Mesenchymal stem cell (in vitro differentiated cells and primary cell): ENCODE data around the gene MRPL55.

Source experiments
- DNase-seq: peaks from one replicate; pipeline ENCODE4 v3.0.0-alpha.2; 2013
- H2AFZ ChIP-seq: one replicate; pipeline ENCODE4 v1.6.1; 2013; ENCODE audit warnings: low read depth, mild to moderate bottlenecking, control low read depth, inconsistent platforms, low read length, moderate library complexity
- H2AK5ac ChIP-seq: 2 replicates; pipeline ENCODE4 v1.6.1; 2013; ENCODE audit warnings: low read length, moderate library complexity, mild to moderate bottlenecking, inconsistent platforms; ENCODE audit not compliant: severe bottlenecking
- H2BK120ac ChIP-seq: one replicate; pipeline ENCODE4 v1.6.1; 2013; ENCODE audit warnings: low read depth, mild to moderate bottlenecking, inconsistent platforms, low read length, moderate library complexity
- H2BK12ac ChIP-seq, 2 experiments: one replicate each; pipeline ENCODE4 v1.6.1; 2013; ENCODE audit warnings: inconsistent platforms in 2 of 2, low read length in 2 of 2, mild to moderate bottlenecking in 2 of 2, moderate library complexity in 2 of 2, control low read depth in 1 of 2
- H2BK15ac ChIP-seq: one replicate; pipeline ENCODE4 v1.6.1; 2013; ENCODE audit warnings: mild to moderate bottlenecking, low read depth, inconsistent platforms; ENCODE audit not compliant: poor library complexity, severe bottlenecking
- H2BK5ac ChIP-seq: 2 replicates; pipeline ENCODE4 v1.6.1; 2013; ENCODE audit warnings: low read depth, mild to moderate bottlenecking, low read length, control low read depth, inconsistent platforms; ENCODE audit not compliant: poor library complexity, severe bottlenecking
- H3K14ac ChIP-seq, 2 experiments: one replicate each; pipeline ENCODE4 v1.6.1; 2013; ENCODE audit warnings: inconsistent platforms in 2 of 2, low read length in 2 of 2, control low read depth in 1 of 2, mild to moderate bottlenecking in 1 of 2, moderate library complexity in 1 of 2
- H3K18ac ChIP-seq, 2 experiments: one replicate each; pipeline ENCODE4 v1.6.1; 2013; ENCODE audit warnings: inconsistent platforms in 2 of 2, low read length in 2 of 2, control low read depth in 1 of 2, low read depth in 1 of 2, mild to moderate bottlenecking in 1 of 2
- H3K23ac ChIP-seq, 2 experiments: one replicate each; pipeline ENCODE4 v1.6.1; 2013; ENCODE audit warnings: inconsistent platforms in 2 of 2, low read length in 2 of 2, mild to moderate bottlenecking in 2 of 2, moderate library complexity in 2 of 2, control low read depth in 1 of 2
- H3K27ac ChIP-seq: 2 replicates; pipeline ENCODE4 v1.5.1; 2013; ENCODE audit warnings: mild to moderate bottlenecking, moderate library complexity, low read length, control low read depth, inconsistent platforms; ENCODE audit not compliant: poor library complexity, severe bottlenecking
- H3K27me3 ChIP-seq, 2 experiments: 2 replicates each; pipeline versions ENCODE4 v1.6.1 to v1.7.0; 2013; ENCODE audit warnings: low read length in 2 of 2, mild to moderate bottlenecking in 2 of 2, moderate library complexity in 2 of 2, control low read depth in 1 of 2, inconsistent platforms in 1 of 2; ENCODE audit not compliant: control insufficient read depth in 1 of 2, insufficient read depth in 1 of 2
- H3K36me3 ChIP-seq, 2 experiments: 2 replicates each; pipeline versions ENCODE4 v1.6.1 to v1.7.0; 2013; ENCODE audit warnings: low read length in 2 of 2, control low read depth in 1 of 2, inconsistent platforms in 1 of 2, low read depth in 1 of 2, mild to moderate bottlenecking in 1 of 2; ENCODE audit not compliant: insufficient read depth in 2 of 2, control insufficient read depth in 1 of 2
- H3K4ac ChIP-seq, 2 experiments: one replicate each; pipeline ENCODE4 v1.6.1; 2013; ENCODE audit warnings: inconsistent platforms in 2 of 2, low read length in 2 of 2, mild to moderate bottlenecking in 2 of 2, moderate library complexity in 2 of 2, control low read depth in 1 of 2, low read depth in 1 of 2
- H3K4me1 ChIP-seq: 2 replicates; pipeline ENCODE4 v1.6.1; 2013; ENCODE audit warnings: low read depth, low read length, control low read depth; ENCODE audit not compliant: control insufficient read depth, insufficient read depth
- H3K4me2 ChIP-seq: 2 replicates; pipeline ENCODE4 v1.6.1; 2013; ENCODE audit warnings: low read length, mild to moderate bottlenecking, inconsistent platforms; ENCODE audit not compliant: poor library complexity, severe bottlenecking
- H3K4me3 ChIP-seq, 2 experiments: 2 replicates each; pipeline versions ENCODE4 v1.5.1 to v1.7.0; 2013; ENCODE audit warnings: low read length in 2 of 2, mild to moderate bottlenecking in 2 of 2, control low read depth in 1 of 2, low read depth in 1 of 2; ENCODE audit not compliant: insufficient read depth in 1 of 2
- H3K79me1 ChIP-seq: replicated peaks from 2 replicates; pipeline ENCODE4 v1.6.1; 2013; ENCODE audit warnings: mild to moderate bottlenecking, control low read depth, low read length, inconsistent platforms; ENCODE audit not compliant: poor library complexity, severe bottlenecking
- H3K9ac ChIP-seq: 2 replicates; pipeline ENCODE4 v1.7.0; 2013; ENCODE audit warnings: mild to moderate bottlenecking, low read length, moderate library complexity
- H3K9me3 ChIP-seq: 2 replicates; pipeline ENCODE4 v1.7.0; 2013; ENCODE audit warnings: mild to moderate bottlenecking, low read length; ENCODE audit not compliant: control insufficient read depth
- H4K8ac ChIP-seq: one replicate; pipeline ENCODE4 v1.6.1; 2013; ENCODE audit warnings: inconsistent platforms, mild to moderate bottlenecking, low read length, moderate library complexity
- H4K91ac ChIP-seq: one replicate; pipeline ENCODE4 v1.6.1; 2013; ENCODE audit warnings: mild to moderate bottlenecking, low read length, inconsistent platforms
- WGBS: methylation state at CpG from one replicate; pipeline ENCODE4 v1.1.7; 2013; ENCODE audit warnings: mixed read lengths; 5-methylcytosine and 5-hydroxymethylcytosine counted together

The MRPL55 gene

DNA sequence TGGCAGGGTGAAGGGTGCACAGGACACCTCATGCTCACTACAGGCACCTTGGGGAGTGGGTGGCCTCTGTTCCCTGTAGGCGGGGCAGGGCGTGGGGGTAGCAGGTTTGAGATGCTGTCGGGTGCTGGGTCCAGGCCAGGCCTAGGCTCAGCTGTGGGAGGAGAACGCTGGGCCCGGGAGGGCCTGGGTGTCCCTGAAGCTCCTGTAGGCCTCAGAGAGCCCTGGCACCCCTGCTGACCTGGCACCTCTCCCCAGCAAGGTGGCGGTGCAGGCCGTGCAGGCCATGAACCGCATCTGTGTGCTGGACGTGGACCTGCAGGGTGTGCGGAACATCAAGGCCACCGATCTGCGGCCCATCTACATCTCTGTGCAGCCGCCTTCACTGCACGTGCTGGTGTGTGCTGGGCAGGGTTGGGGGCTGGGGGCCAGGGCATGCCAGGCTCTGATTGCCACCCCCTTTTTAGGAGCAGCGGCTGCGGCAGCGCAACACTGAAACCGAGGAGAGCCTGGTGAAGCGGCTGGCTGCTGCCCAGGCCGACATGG is 38.1 kb upstream of the MRPL55 start:
- Histone ChIP-seq H2AFZ (no peak overlapping the region), H4K91ac (no peak overlapping the region), H3K9me3 (no peaks in the 10 kb centered on the region), H4K8ac (no peak overlapping the region), H3K79me1 (peaks cover 44% of the 10 kb centered on the region), H2BK15ac (no peak overlapping the region), H3K23ac (no peak overlapping the region), H3K14ac (no peak overlapping the region), H2BK120ac (no peak overlapping the region), H3K27me3 (no peaks in the 10 kb centered on the region), H2BK12ac (no peak overlapping the region), H3K4me1 (peaks cover 54% of the 10 kb centered on the region), H3K18ac (no peak overlapping the region), H2AK5ac (no peak overlapping the region), H3K4me2 (no peak overlapping the region), H3K4ac (no peak overlapping the region), H2BK5ac (no peak overlapping the region), H3K27ac (no peak overlapping the region), H3K4me3 (no peak overlapping the region), H3K36me3 (peaks cover 36 to 95% of the 10 kb centered on the region in 2 experiments), H3K9ac (no peak overlapping the region)
- DNase-seq: no peak
- WGBS: 97% methylated on average over 17 of the region's 20 CpGs

DNA sequence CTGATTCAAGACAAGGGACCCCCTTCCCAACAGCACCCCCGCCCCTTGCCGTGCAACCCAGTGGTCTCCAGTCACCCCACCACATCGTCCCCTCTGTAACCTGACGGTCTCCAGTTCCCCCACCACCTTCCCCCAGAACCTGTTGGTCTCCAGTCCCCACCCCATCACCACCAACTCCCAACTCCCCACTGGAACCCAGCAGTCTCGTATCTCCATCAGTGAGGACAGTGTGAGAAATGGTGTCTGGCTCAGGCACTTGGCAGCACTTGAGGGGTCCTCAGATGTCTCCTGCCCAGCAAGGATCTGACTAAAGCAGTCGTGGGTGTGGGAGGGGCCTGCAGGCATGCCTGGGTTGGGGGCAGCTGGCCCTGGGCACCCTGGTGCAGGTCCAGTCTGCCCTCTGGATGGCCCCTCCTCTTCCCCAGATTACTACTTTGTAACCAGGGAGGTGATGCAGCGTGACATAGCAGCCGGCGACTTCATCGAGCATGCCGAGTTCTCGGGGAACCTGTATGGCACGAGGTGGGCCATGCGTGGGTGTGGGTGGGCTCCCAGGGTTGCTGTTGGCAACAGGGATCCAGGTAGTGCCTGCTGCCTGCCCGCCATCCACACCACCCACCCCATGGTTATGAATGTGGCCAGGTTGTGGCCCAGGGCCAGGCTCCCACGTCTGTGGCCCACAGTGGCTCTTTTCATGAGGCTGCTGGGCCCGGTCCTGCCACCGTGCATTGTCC is 37.5 kb upstream of the MRPL55 start:
- 95% methylated on average over 17 of the region's 18 CpGs for WGBS
- Histone ChIP-seq H4K8ac (no peak overlapping the region), H2BK15ac (no peak overlapping the region), H3K36me3 (peaks cover 36 to 95% of the 10 kb centered on the region in 2 experiments), H3K4me2 (no peak overlapping the region), H3K4ac (no peak overlapping the region), H2BK5ac (no peak overlapping the region), H3K23ac (no peak overlapping the region), H3K4me1 (peaks cover 59% of the 10 kb centered on the region), H2BK120ac (no peak overlapping the region), H4K91ac (no peak overlapping the region), H3K4me3 (no peak overlapping the region), H2AK5ac (no peak overlapping the region), H3K27me3 (no peaks in the 10 kb centered on the region), H3K9me3 (no peaks in the 10 kb centered on the region), H2BK12ac (no peak overlapping the region), H3K27ac (no peak overlapping the region), H3K9ac (no peak overlapping the region), H3K18ac (no peak overlapping the region), H2AFZ (no peak overlapping the region), H3K79me1 (peaks cover 42% of the 10 kb centered on the region), H3K14ac (no peak overlapping the region)
- DNase-seq: no peak

DNA sequence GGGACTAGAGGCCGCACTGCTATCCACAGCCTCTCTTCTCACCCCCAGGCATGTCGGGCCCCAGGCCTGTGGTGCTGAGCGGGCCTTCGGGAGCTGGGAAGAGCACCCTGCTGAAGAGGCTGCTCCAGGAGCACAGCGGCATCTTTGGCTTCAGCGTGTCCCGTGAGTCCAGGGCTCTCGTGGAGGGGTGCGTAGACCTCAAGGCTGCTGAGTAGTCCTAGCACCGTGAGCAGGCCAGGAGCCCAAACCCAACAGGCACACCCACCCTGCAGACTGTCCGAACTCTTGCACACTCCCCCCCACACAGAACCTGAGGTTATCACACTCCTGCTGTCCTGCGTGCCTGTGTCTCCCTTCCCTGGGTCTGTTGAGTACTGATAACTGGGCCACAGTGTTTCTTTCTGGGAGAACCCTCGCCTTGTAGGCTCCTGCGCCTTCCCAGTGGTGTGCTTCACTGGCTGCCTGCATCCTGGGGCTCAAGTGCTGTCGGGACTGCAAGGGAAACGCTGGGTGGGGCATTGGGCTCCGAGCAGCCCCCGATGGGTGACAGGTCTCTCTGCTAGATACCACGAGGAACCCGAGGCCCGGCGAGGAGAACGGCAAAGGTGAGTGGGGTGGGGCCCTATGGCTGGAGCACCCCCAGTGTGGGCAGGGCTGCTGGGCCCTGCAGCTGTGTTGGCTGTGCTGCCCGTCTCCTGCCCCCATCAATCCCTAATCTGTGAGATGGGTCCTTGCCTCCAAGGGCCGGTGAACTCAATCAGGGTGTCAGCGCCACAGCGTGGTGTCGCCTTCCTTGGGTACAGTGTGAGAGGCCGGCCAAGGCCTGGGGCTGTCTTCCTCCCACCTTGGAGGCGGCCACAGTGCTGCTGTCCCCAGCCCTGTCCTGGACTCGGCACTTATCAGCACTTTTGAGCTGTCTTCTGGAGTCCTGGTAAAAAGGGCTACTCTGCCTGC is 36.6 kb upstream of the MRPL55 start:
- no peak for DNase-seq
- H4K91ac ChIP-seq: peak overlapping the region; percentile 67
- H2BK120ac ChIP-seq: no peak overlapping the region
- no peaks in the 10 kb centered on the region for H3K27me3 ChIP-seq
- no peak overlapping the region for H3K4ac ChIP-seq
- H3K36me3 ChIP-seq: peaks cover 36 to 89% of the 10 kb centered on the region in 2 experiments
- no peak overlapping the region for H2BK15ac ChIP-seq
- no peak overlapping the region for H3K14ac ChIP-seq
- no peak overlapping the region for H3K9ac ChIP-seq
- peaks cover 40% of the 10 kb centered on the region for H3K79me1 ChIP-seq
- no peak overlapping the region for H3K18ac ChIP-seq
- H4K8ac ChIP-seq: no peak overlapping the region
- H2BK5ac ChIP-seq: no peak overlapping the region
- H3K23ac ChIP-seq: no peak overlapping the region
- WGBS: 96% methylated on average over 31 of the region's 31 CpGs
- H3K4me2 ChIP-seq: no peak overlapping the region
- no peak overlapping the region for H3K4me3 ChIP-seq
- H3K4me1 ChIP-seq: peaks cover 56% of the 10 kb centered on the region
- no peak overlapping the region for H2AFZ ChIP-seq
- H3K27ac ChIP-seq: no peak overlapping the region
- no peak overlapping the region for H2AK5ac ChIP-seq
- no peak overlapping the region for H2BK12ac ChIP-seq
- no peaks in the 10 kb centered on the region for H3K9me3 ChIP-seq

DNA sequence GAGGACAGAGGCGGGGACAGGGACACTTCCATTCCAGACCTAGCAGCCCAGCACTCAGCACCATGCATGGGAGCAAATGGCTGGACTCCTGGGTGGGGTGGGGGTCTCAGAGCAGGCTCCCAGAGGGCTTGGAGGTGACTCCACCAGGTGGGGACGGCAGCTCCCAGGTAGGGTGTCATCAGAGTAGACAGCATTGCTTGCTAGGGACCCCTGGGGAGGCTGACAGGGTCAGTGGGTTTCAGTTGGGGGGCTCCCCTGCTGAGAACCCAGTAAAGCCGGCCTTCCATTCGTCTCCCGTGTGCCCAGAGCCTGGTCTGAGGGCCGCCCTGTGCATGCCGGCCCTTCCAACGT is 35.9 kb upstream of the MRPL55 start:
- H2BK5ac ChIP-seq: no peak overlapping the region
- H3K4ac ChIP-seq: no peak overlapping the region
- peaks cover 49% of the 10 kb centered on the region for H3K4me1 ChIP-seq
- H3K14ac ChIP-seq: no peak overlapping the region
- peaks cover 36 to 82% of the 10 kb centered on the region in 2 experiments for H3K36me3 ChIP-seq
- H3K27me3 ChIP-seq: no peaks in the 10 kb centered on the region
- H2BK12ac ChIP-seq: no peak overlapping the region
- peaks cover 39% of the 10 kb centered on the region for H3K79me1 ChIP-seq
- no peak overlapping the region for H3K23ac ChIP-seq
- no peak overlapping the region for H2AFZ ChIP-seq
- no peak for DNase-seq
- WGBS: 92% methylated on average over 7 of the region's 8 CpGs
- no peak overlapping the region for H4K8ac ChIP-seq
- no peak overlapping the region for H3K4me3 ChIP-seq
- H3K27ac ChIP-seq: no peak overlapping the region
- H3K9me3 ChIP-seq: no peaks in the 10 kb centered on the region
- no peak overlapping the region for H4K91ac ChIP-seq
- H2BK15ac ChIP-seq: no peak overlapping the region
- H3K18ac ChIP-seq: no peak overlapping the region
- H2AK5ac ChIP-seq: no peak overlapping the region
- peak overlapping the region; percentile 26 for H3K9ac ChIP-seq
- no peak overlapping the region for H2BK120ac ChIP-seq
- H3K4me2 ChIP-seq: no peak overlapping the region
